Measurements from ENCODE around the gene CCDC60. TPM values are rescaled to one million over a fixed set of nuclear protein-coding genes. Genes with fewer than 3 reads are reported as not detected.
A peak's percentile ranks its signal among the peaks of the same experiment; 100 is the strongest.

The CCDC60 gene
- total RNA-seq, 1 experiment from 2014 or later, result not detected

DNA sequence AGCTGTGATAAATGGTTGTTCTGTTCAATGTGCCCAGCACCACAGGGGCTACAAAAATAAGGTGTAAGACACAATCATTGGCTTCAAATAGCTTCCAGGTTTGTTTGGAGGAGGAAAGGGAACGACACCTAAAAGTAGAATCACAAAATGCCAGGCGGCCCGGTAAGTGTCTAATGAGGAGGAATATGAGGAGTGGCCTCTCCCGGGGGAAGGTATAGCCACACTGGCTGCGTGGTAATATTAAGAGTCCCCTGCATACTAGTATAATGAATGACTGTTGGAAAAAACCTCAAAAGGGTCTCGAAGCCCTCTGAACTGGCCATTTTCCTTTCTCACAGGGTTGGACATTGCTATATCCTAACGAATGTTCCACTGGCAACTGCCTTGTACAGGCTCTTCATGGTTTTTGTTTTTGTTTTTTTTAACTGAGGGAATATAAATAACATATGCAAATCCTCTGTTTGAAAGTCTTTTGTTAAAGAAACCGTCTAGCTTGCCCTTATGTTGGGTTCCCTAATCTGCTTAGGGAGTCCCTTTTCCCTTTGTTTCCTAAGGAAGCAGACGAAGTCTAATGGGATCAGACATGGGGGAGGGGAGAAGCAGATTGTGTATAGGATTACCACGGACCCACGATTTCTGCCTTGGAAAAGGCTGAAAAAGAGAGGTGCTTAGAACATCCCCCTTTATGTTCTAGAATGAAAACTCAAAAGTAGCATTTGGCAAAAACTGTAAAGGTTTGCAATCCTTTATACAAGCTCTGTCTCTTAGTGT is 4.2 kb downstream of the CCDC60 start:
- no peaks in the 10 kb centered on the region for H3K36me3 ChIP-seq (ENCODE audit: insufficient read depth, low read length, poor library complexity, severe bottlenecking)
- no peak for TF ChIP-seq EZH2 (IDR thresholded peaks at IDR 0.05; ENCODE audit: borderline replicate concordance, low read depth, low read length, poor library complexity, severe bottlenecking)
- TF ChIP-seq, protein P1, sequence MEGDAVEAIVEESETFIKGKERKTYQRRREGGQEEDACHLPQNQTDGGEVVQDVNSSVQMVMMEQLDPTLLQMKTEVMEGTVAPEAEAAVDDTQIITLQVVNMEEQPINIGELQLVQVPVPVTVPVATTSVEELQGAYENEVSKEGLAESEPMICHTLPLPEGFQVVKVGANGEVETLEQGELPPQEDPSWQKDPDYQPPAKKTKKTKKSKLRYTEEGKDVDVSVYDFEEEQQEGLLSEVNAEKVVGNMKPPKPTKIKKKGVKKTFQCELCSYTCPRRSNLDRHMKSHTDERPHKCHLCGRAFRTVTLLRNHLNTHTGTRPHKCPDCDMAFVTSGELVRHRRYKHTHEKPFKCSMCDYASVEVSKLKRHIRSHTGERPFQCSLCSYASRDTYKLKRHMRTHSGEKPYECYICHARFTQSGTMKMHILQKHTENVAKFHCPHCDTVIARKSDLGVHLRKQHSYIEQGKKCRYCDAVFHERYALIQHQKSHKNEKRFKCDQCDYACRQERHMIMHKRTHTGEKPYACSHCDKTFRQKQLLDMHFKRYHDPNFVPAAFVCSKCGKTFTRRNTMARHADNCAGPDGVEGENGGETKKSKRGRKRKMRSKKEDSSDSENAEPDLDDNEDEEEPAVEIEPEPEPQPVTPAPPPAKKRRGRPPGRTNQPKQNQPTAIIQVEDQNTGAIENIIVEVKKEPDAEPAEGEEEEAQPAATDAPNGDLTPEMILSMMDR (conservative IDR thresholded peaks at IDR 0.05; ENCODE audit: low read depth, low read length), result no peak
- ChIA-PET POLR2A (ENCODE audit: low non-redundant PET) (no interaction called here), CTCF (no interaction called here)
- intact Hi-C loops (cut with micrococcal nuclease; ENCODE audit: unreplicated experiment), result no loop called here
- DNase-seq (ENCODE audit: low spot score), result peak; percentile 9
- H3K27me3 ChIP-seq (replicated peaks; ENCODE audit: insufficient read depth, low read depth, low read length, poor library complexity), result peaks cover 59% of the 10 kb centered on the region
- H3K4me1 ChIP-seq (ENCODE audit: insufficient read depth, low read length, poor library complexity, severe bottlenecking), result no peaks in the 10 kb centered on the region
- H3K27ac ChIP-seq (ENCODE audit: low read depth, low read length, poor library complexity, severe bottlenecking), result no peak overlapping the region
- H3K9me3 ChIP-seq (ENCODE audit: low read depth, low read length, poor library complexity, severe bottlenecking), result no peaks in the 10 kb centered on the region
- BruUV-seq (replicated peaks), result no TSS peak
- H3K4me3 ChIP-seq (ENCODE audit: low read depth, low read length, poor library complexity, severe bottlenecking), result no peak overlapping the region

DNA sequence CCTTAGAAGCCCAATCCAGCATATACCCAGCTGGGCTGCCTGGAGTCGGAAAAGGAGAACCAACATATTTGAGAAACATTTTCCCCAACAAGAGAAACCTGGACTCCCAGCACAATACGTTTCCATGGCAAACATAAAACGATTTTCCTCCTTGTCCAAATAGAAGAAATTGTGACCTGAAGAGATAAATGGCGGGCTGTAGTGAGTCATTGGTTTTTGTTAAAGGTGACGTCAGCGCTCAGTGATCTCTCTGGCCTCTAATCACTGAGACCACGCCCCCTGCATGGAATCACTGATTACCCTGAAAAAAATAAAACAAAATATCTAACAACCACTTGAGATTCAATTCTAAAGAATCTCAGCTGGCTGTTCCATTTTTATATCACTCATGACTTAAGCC is 6.0 kb downstream of the CCDC60 start:
- Histone ChIP-seq H3K36me3 (ENCODE audit: insufficient read depth, low read length, poor library complexity, severe bottlenecking) (no peaks in the 10 kb centered on the region), H3K9me3 (ENCODE audit: low read depth, low read length, poor library complexity, severe bottlenecking) (no peaks in the 10 kb centered on the region), H3K27me3 (replicated peaks; ENCODE audit: insufficient read depth, low read depth, low read length, poor library complexity) (peaks cover 53% of the 10 kb centered on the region), H3K27ac (ENCODE audit: low read depth, low read length, poor library complexity, severe bottlenecking) (no peak overlapping the region), H3K4me1 (ENCODE audit: insufficient read depth, low read length, poor library complexity, severe bottlenecking) (no peaks in the 10 kb centered on the region), H3K4me3 (ENCODE audit: low read depth, low read length, poor library complexity, severe bottlenecking) (no peak overlapping the region)
- intact Hi-C loops (cut with micrococcal nuclease; ENCODE audit: unreplicated experiment), result no loop called here
- BruUV-seq (replicated peaks), result no TSS peak
- ChIA-PET CTCF (no interaction called here), POLR2A (ENCODE audit: low non-redundant PET) (no interaction called here)
- DNase-seq (ENCODE audit: low spot score), result no peak
- TF ChIP-seq EZH2 (IDR thresholded peaks at IDR 0.05; ENCODE audit: borderline replicate concordance, low read depth, low read length, poor library complexity, severe bottlenecking), result no peak
- TF ChIP-seq, protein P1 (conservative IDR thresholded peaks at IDR 0.05; ENCODE audit: low read depth, low read length), result no peak

DNA sequence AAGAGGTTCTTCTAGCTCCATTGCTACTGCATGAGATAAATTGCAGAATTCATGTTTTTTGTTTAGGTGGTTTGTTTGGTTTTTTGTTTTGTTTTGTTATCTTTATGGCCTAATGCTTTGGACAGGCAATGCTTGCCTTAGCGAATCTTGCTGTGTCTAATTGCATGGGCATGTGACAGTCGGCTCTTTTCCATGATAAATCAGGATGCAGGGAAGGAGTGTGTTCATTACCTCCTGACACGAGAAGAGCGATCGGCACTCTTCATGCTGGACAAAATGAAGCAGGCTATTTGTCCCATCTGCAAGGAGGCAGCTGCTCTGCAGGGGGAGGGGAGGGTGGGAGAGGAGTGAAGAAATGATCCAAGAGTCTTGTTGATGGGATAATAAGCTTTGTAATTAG is 6.5 kb downstream of the CCDC60 start:
- no peak overlapping the region for H3K4me3 ChIP-seq (ENCODE audit: low read depth, low read length, poor library complexity, severe bottlenecking)
- ChIA-PET POLR2A (ENCODE audit: low non-redundant PET) (no interaction called here), CTCF (no interaction called here)
- intact Hi-C loops (cut with micrococcal nuclease; ENCODE audit: unreplicated experiment), result no loop called here
- H3K9me3 ChIP-seq (ENCODE audit: low read depth, low read length, poor library complexity, severe bottlenecking), result no peaks in the 10 kb centered on the region
- peaks cover 53% of the 10 kb centered on the region for H3K27me3 ChIP-seq (replicated peaks; ENCODE audit: insufficient read depth, low read depth, low read length, poor library complexity)
- TF ChIP-seq, protein P1 (conservative IDR thresholded peaks at IDR 0.05; ENCODE audit: low read depth, low read length), result no peak
- no peak for TF ChIP-seq EZH2 (IDR thresholded peaks at IDR 0.05; ENCODE audit: borderline replicate concordance, low read depth, low read length, poor library complexity, severe bottlenecking)
- DNase-seq (ENCODE audit: low spot score), result no peak
- no peaks in the 10 kb centered on the region for H3K4me1 ChIP-seq (ENCODE audit: insufficient read depth, low read length, poor library complexity, severe bottlenecking)
- no peak overlapping the region for H3K27ac ChIP-seq (ENCODE audit: low read depth, low read length, poor library complexity, severe bottlenecking)
- no peaks in the 10 kb centered on the region for H3K36me3 ChIP-seq (ENCODE audit: insufficient read depth, low read length, poor library complexity, severe bottlenecking)
- no TSS peak for BruUV-seq (replicated peaks)

Data from A673 (cell line).